ENCODE results near the gene PARD3B.

Gene PARD3B

GRCh38 chr2:205129531-205129930, 584.3 kb downstream of the PARD3B start:
- CTCF ChIA-PET = interaction anchor here (0.6 to 1.5 kb wide), 2 partner anchors 11 to 546 kb away, joined by 4 read pairs; no protein-coding TSS in a partner anchor
- Histone ChIP-seq H3K4me1 (ENCODE audit: control extremely low read depth in 1 of 4, control insufficient read depth in 4 of 4, insufficient read depth in 4 of 4, low read length in 3 of 4) (peaks cover 0 to 18% (median 8%) of the 10 kb centered on the region in 4 experiments), H3K27ac (ENCODE audit: insufficient read depth in 1 of 2, low read depth in 1 of 2, low read length in 2 of 2, poor library complexity in 1 of 2, severe bottlenecking in 2 of 2) (no peak overlapping the region), H3K9me3 (ENCODE audit: control extremely low read depth in 1 of 5, control insufficient read depth in 4 of 5, insufficient read depth in 2 of 5, low read depth in 1 of 5, low read length in 4 of 5) (no peaks in the 10 kb centered on the region), H3K4me3 (ENCODE audit: control insufficient read depth in 1 of 7, extremely low read depth in 1 of 7, insufficient read depth in 4 of 7, low read depth in 2 of 7, low read length in 6 of 7) (no peak overlapping the region), H3K36me3 (ENCODE audit: control insufficient read depth in 4 of 4, insufficient read depth in 4 of 4, low read length in 3 of 4) (no peaks in the 10 kb centered on the region), H3K27me3 (replicated peaks in 2 of 5; ENCODE audit: control insufficient read depth in 4 of 5, insufficient read depth in 5 of 5, low read length in 4 of 5) (no peaks in the 10 kb centered on the region)
- WGBS (ENCODE audit: insufficient coverage) = 31% methylated on average over 5 of the region's 5 CpGs
- POLR2A ChIA-PET = no interaction called here
- peak in 2 of 3 donors; percentile 21 to 32 for DNase-seq

- Histone ChIP-seq H3K36me3 (ENCODE audit: control insufficient read depth in 4 of 4, insufficient read depth in 4 of 4, low read length in 3 of 4) (no peaks in the 10 kb centered on the region), H3K4me3 (ENCODE audit: control insufficient read depth in 1 of 7, extremely low read depth in 1 of 7, insufficient read depth in 4 of 7, low read depth in 2 of 7, low read length in 6 of 7) (no peak overlapping the region), H3K27me3 (replicated peaks in 2 of 5; ENCODE audit: control insufficient read depth in 4 of 5, insufficient read depth in 5 of 5, low read length in 4 of 5) (no peaks in the 10 kb centered on the region), H3K27ac (ENCODE audit: insufficient read depth in 1 of 2, low read depth in 1 of 2, low read length in 2 of 2, poor library complexity in 1 of 2, severe bottlenecking in 2 of 2) (no peak overlapping the region), H3K4me1 (ENCODE audit: control extremely low read depth in 1 of 4, control insufficient read depth in 4 of 4, insufficient read depth in 4 of 4, low read length in 3 of 4) (peaks cover 0 to 18% (median 8%) of the 10 kb centered on the region in 4 experiments), H3K9me3 (ENCODE audit: control extremely low read depth in 1 of 5, control insufficient read depth in 4 of 5, insufficient read depth in 2 of 5, low read depth in 1 of 5, low read length in 4 of 5) (no peaks in the 10 kb centered on the region)
- 83% methylated on average over 2 of the region's 4 CpGs for WGBS (ENCODE audit: insufficient coverage)
- DNase-seq = peak in 2 of 3 donors; percentile 26
- ChIA-PET POLR2A (no interaction called here), CTCF (interaction anchor here (0.6 to 1.5 kb wide), 4 partner anchors 9 to 546 kb away, joined by 4 to 5 read pairs (median 4); no protein-coding TSS in a partner anchor)
Observed at GRCh38 chr2:205130111-205130829, 585.0 kb downstream of the PARD3B start.

DNA sequence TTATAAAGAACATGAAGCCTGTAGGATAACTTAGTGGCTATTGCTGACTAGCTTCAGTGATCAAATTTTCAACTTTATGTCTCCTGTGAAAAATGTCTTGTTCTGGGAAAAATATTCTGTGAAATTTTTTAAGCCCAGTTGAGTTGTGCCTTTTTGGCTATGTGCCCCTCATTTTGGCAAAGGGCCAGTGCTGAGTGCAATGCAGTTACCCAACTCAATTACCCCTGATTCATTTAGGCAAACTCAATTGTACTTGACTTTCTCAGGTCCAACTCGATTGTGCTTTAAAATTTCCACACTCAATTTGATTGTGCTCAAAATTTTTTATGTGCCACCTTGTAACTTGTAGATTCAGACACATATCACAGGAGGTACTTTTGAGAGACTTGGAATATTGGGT, 588.3 kb downstream of the PARD3B start:
- ChIA-PET CTCF (no interaction called here), POLR2A (no interaction called here)
- Histone ChIP-seq H3K4me3 (ENCODE audit: control insufficient read depth in 1 of 7, extremely low read depth in 1 of 7, insufficient read depth in 4 of 7, low read depth in 2 of 7, low read length in 6 of 7) (no peak overlapping the region), H3K27ac (ENCODE audit: insufficient read depth in 1 of 2, low read depth in 1 of 2, low read length in 2 of 2, poor library complexity in 1 of 2, severe bottlenecking in 2 of 2) (no peak overlapping the region), H3K4me1 (ENCODE audit: control extremely low read depth in 1 of 4, control insufficient read depth in 4 of 4, insufficient read depth in 4 of 4, low read length in 3 of 4) (peaks cover 0 to 18% (median 8%) of the 10 kb centered on the region in 4 experiments), H3K27me3 (replicated peaks in 2 of 5; ENCODE audit: control insufficient read depth in 4 of 5, insufficient read depth in 5 of 5, low read length in 4 of 5) (no peaks in the 10 kb centered on the region), H3K9me3 (ENCODE audit: control extremely low read depth in 1 of 5, control insufficient read depth in 4 of 5, insufficient read depth in 2 of 5, low read depth in 1 of 5, low read length in 4 of 5) (no peaks in the 10 kb centered on the region), H3K36me3 (ENCODE audit: control insufficient read depth in 4 of 4, insufficient read depth in 4 of 4, low read length in 3 of 4) (no peaks in the 10 kb centered on the region)
- no CpG with 5 or more reads among the region's 1 CpG for WGBS (ENCODE audit: insufficient coverage)
- DNase-seq = no peak

DNA sequence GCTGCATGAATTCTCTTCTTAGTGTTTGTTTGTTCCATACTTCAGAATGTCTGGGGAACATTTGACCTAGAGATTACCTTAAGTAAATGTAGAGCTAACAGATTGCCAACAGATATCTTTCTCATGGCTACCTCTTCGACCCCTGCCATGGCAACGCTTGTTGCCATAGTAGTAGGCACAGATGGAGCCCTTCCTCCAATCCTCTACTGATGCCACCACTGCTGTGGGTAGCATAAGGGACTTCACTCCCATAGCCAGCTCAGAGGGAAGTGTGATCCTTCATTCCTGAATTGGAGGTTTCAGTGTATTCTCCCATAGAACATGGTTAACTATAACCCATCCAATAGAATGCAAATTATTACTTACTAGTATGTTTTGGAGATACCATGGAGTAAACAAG, 593.5 kb downstream of the PARD3B start:
- DNase-seq = no peak
- H3K27me3 ChIP-seq (replicated peaks in 2 of 5; ENCODE audit: control insufficient read depth in 4 of 5, insufficient read depth in 5 of 5, low read length in 4 of 5) = no peaks in the 10 kb centered on the region
- H3K9me3 ChIP-seq (ENCODE audit: control extremely low read depth in 1 of 5, control insufficient read depth in 4 of 5, insufficient read depth in 2 of 5, low read depth in 1 of 5, low read length in 4 of 5) = no peaks in the 10 kb centered on the region
- CTCF ChIA-PET = interaction anchor here (1.0 to 1.9 kb wide), 2 partner anchors 8 to 9 kb away, joined by 4 read pairs; no protein-coding TSS in a partner anchor
- peaks cover 4 to 6% (median 5%) of the 10 kb centered on the region in 4 experiments for H3K4me1 ChIP-seq (ENCODE audit: control extremely low read depth in 1 of 4, control insufficient read depth in 4 of 4, insufficient read depth in 4 of 4, low read length in 3 of 4)
- no peak overlapping the region for H3K27ac ChIP-seq (ENCODE audit: insufficient read depth in 1 of 2, low read depth in 1 of 2, low read length in 2 of 2, poor library complexity in 1 of 2, severe bottlenecking in 2 of 2)
- POLR2A ChIA-PET = no interaction called here
- H3K4me3 ChIP-seq (ENCODE audit: control insufficient read depth in 1 of 7, extremely low read depth in 1 of 7, insufficient read depth in 4 of 7, low read depth in 2 of 7, low read length in 6 of 7) = no peak overlapping the region
- no peaks in the 10 kb centered on the region for H3K36me3 ChIP-seq (ENCODE audit: control insufficient read depth in 4 of 4, insufficient read depth in 4 of 4, low read length in 3 of 4)
- WGBS (ENCODE audit: insufficient coverage) = 100% methylated on average over 2 of the region's 2 CpGs

- WGBS (ENCODE audit: insufficient coverage) = 3% methylated on average over 6 of the region's 8 CpGs
- Histone ChIP-seq H3K36me3 (ENCODE audit: control insufficient read depth in 4 of 4, insufficient read depth in 4 of 4, low read length in 3 of 4) (no peaks in the 10 kb centered on the region), H3K4me1 (ENCODE audit: control extremely low read depth in 1 of 4, control insufficient read depth in 4 of 4, insufficient read depth in 4 of 4, low read length in 3 of 4) (peaks cover 4 to 6% (median 5%) of the 10 kb centered on the region in 4 experiments), H3K9me3 (ENCODE audit: control extremely low read depth in 1 of 5, control insufficient read depth in 4 of 5, insufficient read depth in 2 of 5, low read depth in 1 of 5, low read length in 4 of 5) (no peaks in the 10 kb centered on the region), H3K4me3 (ENCODE audit: control insufficient read depth in 1 of 7, extremely low read depth in 1 of 7, insufficient read depth in 4 of 7, low read depth in 2 of 7, low read length in 6 of 7) (peak overlapping the region in 6 of 7 experiments; percentile 22 to 60 (median 42)), H3K27ac (ENCODE audit: insufficient read depth in 1 of 2, low read depth in 1 of 2, low read length in 2 of 2, poor library complexity in 1 of 2, severe bottlenecking in 2 of 2) (peak overlapping the region in 1 of 2 experiments; percentile 62), H3K27me3 (replicated peaks in 2 of 5; ENCODE audit: control insufficient read depth in 4 of 5, insufficient read depth in 5 of 5, low read length in 4 of 5) (no peaks in the 10 kb centered on the region)
- ChIA-PET CTCF (interaction anchor here (0.6 to 1.9 kb wide), 4 partner anchors 8 to 485 kb away, joined by 3 to 4 read pairs (median 4); no protein-coding TSS in a partner anchor), POLR2A (no interaction called here)
- DNase-seq = peak; percentile 9 to 78 (median 62)
Observed at GRCh38 chr2:205139822-205140463, 594.7 kb downstream of the PARD3B start.

- Histone ChIP-seq H3K36me3 (ENCODE audit: control insufficient read depth in 4 of 4, insufficient read depth in 4 of 4, low read length in 3 of 4) (no peaks in the 10 kb centered on the region), H3K4me1 (ENCODE audit: control extremely low read depth in 1 of 4, control insufficient read depth in 4 of 4, insufficient read depth in 4 of 4, low read length in 3 of 4) (peaks cover 4 to 6% (median 5%) of the 10 kb centered on the region in 4 experiments), H3K9me3 (ENCODE audit: control extremely low read depth in 1 of 5, control insufficient read depth in 4 of 5, insufficient read depth in 2 of 5, low read depth in 1 of 5, low read length in 4 of 5) (no peaks in the 10 kb centered on the region), H3K27ac (ENCODE audit: insufficient read depth in 1 of 2, low read depth in 1 of 2, low read length in 2 of 2, poor library complexity in 1 of 2, severe bottlenecking in 2 of 2) (no peak overlapping the region), H3K4me3 (ENCODE audit: control insufficient read depth in 1 of 7, extremely low read depth in 1 of 7, insufficient read depth in 4 of 7, low read depth in 2 of 7, low read length in 6 of 7) (no peak overlapping the region), H3K27me3 (replicated peaks in 2 of 5; ENCODE audit: control insufficient read depth in 4 of 5, insufficient read depth in 5 of 5, low read length in 4 of 5) (no peaks in the 10 kb centered on the region)
- CTCF ChIA-PET = no interaction called here
- no peak for DNase-seq
- POLR2A ChIA-PET = no interaction called here
- no CpG with 5 or more reads among the region's 1 CpG for WGBS (ENCODE audit: insufficient coverage)
Observed at GRCh38 chr2:205141381-205141780, 596.1 kb downstream of the PARD3B start.

DNA sequence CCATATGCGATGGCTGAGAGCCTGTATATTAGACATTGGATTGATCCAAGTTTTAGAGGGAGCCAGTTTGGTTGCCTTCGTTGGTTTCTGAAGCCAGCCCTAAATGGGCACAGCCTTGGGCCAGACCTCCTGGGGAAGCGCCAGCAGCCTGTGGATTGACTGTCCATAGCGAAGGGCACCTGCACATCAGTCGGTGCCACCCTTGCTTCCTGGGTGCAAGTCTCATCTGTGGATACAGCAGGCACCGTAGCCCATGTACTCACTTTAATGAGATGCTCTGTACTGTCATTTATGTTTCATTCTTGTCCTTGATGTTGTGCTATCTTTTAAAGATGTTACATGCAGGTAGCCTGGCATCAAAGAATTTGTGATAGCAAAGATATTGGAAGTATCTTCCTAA, 600.6 kb downstream of the PARD3B start:
- CTCF ChIA-PET = no interaction called here
- POLR2A ChIA-PET = no interaction called here
- Histone ChIP-seq H3K4me3 (ENCODE audit: control insufficient read depth in 1 of 7, extremely low read depth in 1 of 7, insufficient read depth in 4 of 7, low read depth in 2 of 7, low read length in 6 of 7) (no peak overlapping the region), H3K4me1 (ENCODE audit: control extremely low read depth in 1 of 4, control insufficient read depth in 4 of 4, insufficient read depth in 4 of 4, low read length in 3 of 4) (no peaks in the 10 kb centered on the region), H3K27ac (ENCODE audit: insufficient read depth in 1 of 2, low read depth in 1 of 2, low read length in 2 of 2, poor library complexity in 1 of 2, severe bottlenecking in 2 of 2) (no peak overlapping the region), H3K27me3 (replicated peaks in 2 of 5; ENCODE audit: control insufficient read depth in 4 of 5, insufficient read depth in 5 of 5, low read length in 4 of 5) (no peaks in the 10 kb centered on the region), H3K9me3 (ENCODE audit: control extremely low read depth in 1 of 5, control insufficient read depth in 4 of 5, insufficient read depth in 2 of 5, low read depth in 1 of 5, low read length in 4 of 5) (no peaks in the 10 kb centered on the region), H3K36me3 (ENCODE audit: control insufficient read depth in 4 of 4, insufficient read depth in 4 of 4, low read length in 3 of 4) (no peaks in the 10 kb centered on the region)
- WGBS (ENCODE audit: insufficient coverage) = 96% methylated on average over 5 of the region's 6 CpGs
- DNase-seq = no peak
